Measurements from ENCODE around the gene CHAF1B. TPM values are rescaled to one million over a fixed set of nuclear protein-coding genes. Genes with fewer than 3 reads are reported as not detected.

The CHAF1B gene
- total RNA-seq, 1 donor from 2014 or later: 3.6 TPM

GRCh38 chr21:36454093-36454531, 68.9 kb downstream of the CHAF1B start:
- H3K36me3 ChIP-seq (ENCODE audit: control insufficient read depth, insufficient read depth, low read length): no peaks in the 10 kb centered on the region
- no peaks in the 10 kb centered on the region for H3K27me3 ChIP-seq (ENCODE audit: control insufficient read depth, insufficient read depth, low read length)
- DNase-seq (ENCODE audit: low read depth): no peak
- no peak for TF ChIP-seq CTCF (IDR thresholded peaks at IDR 0.05; ENCODE audit: insufficient read depth, low read length, poor library complexity, severe bottlenecking)
- no peak overlapping the region for H3K4me3 ChIP-seq (ENCODE audit: low read depth, low read length)

- no peak for DNase-seq (ENCODE audit: low read depth)
- no peak for TF ChIP-seq CTCF (IDR thresholded peaks at IDR 0.05; ENCODE audit: insufficient read depth, low read length, poor library complexity, severe bottlenecking)
- no peak overlapping the region for H3K4me3 ChIP-seq (ENCODE audit: low read depth, low read length)
- no peaks in the 10 kb centered on the region for H3K27me3 ChIP-seq (ENCODE audit: control insufficient read depth, insufficient read depth, low read length)
- H3K36me3 ChIP-seq (ENCODE audit: control insufficient read depth, insufficient read depth, low read length): no peaks in the 10 kb centered on the region
Observed at GRCh38 chr21:36454706-36455105, 69.5 kb downstream of the CHAF1B start.

GRCh38 chr21:36456729-36457414, 71.7 kb downstream of the CHAF1B start:
- Histone ChIP-seq H3K4me3 (ENCODE audit: low read depth, low read length) (no peak overlapping the region), H3K36me3 (ENCODE audit: control insufficient read depth, insufficient read depth, low read length) (no peaks in the 10 kb centered on the region), H3K27me3 (ENCODE audit: control insufficient read depth, insufficient read depth, low read length) (no peaks in the 10 kb centered on the region)
- no peak for TF ChIP-seq CTCF (IDR thresholded peaks at IDR 0.05; ENCODE audit: insufficient read depth, low read length, poor library complexity, severe bottlenecking)
- no peak for DNase-seq (ENCODE audit: low read depth)

- H3K4me3 ChIP-seq (ENCODE audit: low read depth, low read length): no peak overlapping the region
- H3K36me3 ChIP-seq (ENCODE audit: control insufficient read depth, insufficient read depth, low read length): no peaks in the 10 kb centered on the region
- TF ChIP-seq CTCF (IDR thresholded peaks at IDR 0.05; ENCODE audit: insufficient read depth, low read length, poor library complexity, severe bottlenecking): no peak
- no peaks in the 10 kb centered on the region for H3K27me3 ChIP-seq (ENCODE audit: control insufficient read depth, insufficient read depth, low read length)
- no peak for DNase-seq (ENCODE audit: low read depth)
Observed at GRCh38 chr21:36459098-36459497, 73.9 kb downstream of the CHAF1B start.

GRCh38 chr21:36460866-36461265, 75.7 kb downstream of the CHAF1B start:
- TF ChIP-seq CTCF (IDR thresholded peaks at IDR 0.05; ENCODE audit: insufficient read depth, low read length, poor library complexity, severe bottlenecking): no peak
- no peaks in the 10 kb centered on the region for H3K36me3 ChIP-seq (ENCODE audit: control insufficient read depth, insufficient read depth, low read length)
- DNase-seq (ENCODE audit: low read depth): no peak
- H3K4me3 ChIP-seq (ENCODE audit: low read depth, low read length): no peak overlapping the region
- H3K27me3 ChIP-seq (ENCODE audit: control insufficient read depth, insufficient read depth, low read length): no peaks in the 10 kb centered on the region
